CMK (cell line): Measurements from ENCODE around the gene CPA4.

Source experiments
- DNase-seq: peaks from one replicate; pipeline ENCODE4 v3.0.0-alpha.2; 2010; ENCODE audit warnings: low read depth

CPA4 gene

GRCh38 chr7:130364451-130364850 is 71.5 kb downstream of the CPA4 start:
- no peak for DNase-seq

- DNase-seq: no peak
Observed at GRCh38 chr7:130365088-130365487, 72.1 kb downstream of the CPA4 start.

- DNase-seq: no peak
Observed at GRCh38 chr7:130365511-130366441, 72.8 kb downstream of the CPA4 start.

- DNase-seq: no peak
Observed at GRCh38 chr7:130366564-130366963, 73.6 kb downstream of the CPA4 start.

- DNase-seq: no peak
Observed at GRCh38 chr7:130367088-130367755, 74.3 kb downstream of the CPA4 start.

GRCh38 chr7:130367836-130368746 is 75.1 kb downstream of the CPA4 start:
- DNase-seq: peak; percentile 69

GRCh38 chr7:130369110-130369711 is 76.2 kb downstream of the CPA4 start:
- DNase-seq: peak; percentile 72

- DNase-seq: no peak
Observed at GRCh38 chr7:130369831-130370550, 77.0 kb downstream of the CPA4 start.

- DNase-seq: no peak
Observed at GRCh38 chr7:130371046-130371445, 78.1 kb downstream of the CPA4 start.

- DNase-seq: no peak
Observed at GRCh38 chr7:130372402-130373165, 79.6 kb downstream of the CPA4 start.
